Measurements from ENCODE around the gene MYBBP1A.

The MYBBP1A gene

DNA sequence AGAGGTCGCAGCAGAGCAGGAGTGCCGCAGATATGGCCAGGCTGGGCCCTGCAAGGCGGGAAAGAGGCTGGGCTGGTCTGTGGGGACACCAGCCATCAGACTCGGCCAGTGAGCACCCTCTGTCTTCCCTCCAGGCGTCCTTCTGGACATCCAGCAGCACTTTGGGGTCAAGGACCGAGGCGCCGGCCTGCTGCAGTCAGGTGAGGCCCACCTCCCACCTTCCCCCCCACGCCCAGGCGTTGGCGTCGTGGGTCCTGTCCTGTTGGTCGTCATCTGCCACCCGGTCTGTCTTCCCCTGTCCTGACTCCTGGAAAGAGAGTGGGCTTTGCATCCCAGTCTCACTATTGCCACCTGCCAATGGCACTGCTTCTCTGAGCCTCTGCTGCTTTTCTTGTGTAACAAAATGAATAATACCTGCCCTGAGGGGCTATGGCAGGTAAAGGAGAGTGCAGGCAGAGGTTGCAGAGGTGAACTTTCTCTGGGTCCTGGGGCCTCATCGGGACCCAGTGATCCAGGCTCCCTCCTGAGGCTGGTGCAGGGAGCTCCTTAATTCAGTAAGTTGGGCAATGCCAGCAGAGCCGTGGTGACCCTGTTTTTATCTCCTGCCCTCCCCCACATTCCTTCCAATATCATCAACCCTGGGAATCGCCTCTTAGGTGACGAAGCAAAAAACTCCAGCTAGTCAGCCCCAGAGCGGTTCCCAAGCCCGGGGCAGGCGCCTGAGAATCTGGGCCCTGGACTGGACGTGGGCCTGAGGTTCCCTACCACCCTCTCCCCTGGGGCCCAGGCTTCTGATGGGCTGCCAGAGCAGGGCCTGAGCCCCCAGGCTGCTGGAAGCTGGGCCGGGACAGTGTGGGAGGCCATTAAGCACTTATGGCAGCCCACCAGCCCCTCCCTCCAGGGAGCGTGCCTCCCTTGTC is 41.8 kb downstream of the MYBBP1A start:
- H3K27ac ChIP-seq: peak overlapping the region in 5 of 21 experiments; percentile 11 to 66 (median 32)
- H3K4me3 ChIP-seq: no peak overlapping the region

DNA sequence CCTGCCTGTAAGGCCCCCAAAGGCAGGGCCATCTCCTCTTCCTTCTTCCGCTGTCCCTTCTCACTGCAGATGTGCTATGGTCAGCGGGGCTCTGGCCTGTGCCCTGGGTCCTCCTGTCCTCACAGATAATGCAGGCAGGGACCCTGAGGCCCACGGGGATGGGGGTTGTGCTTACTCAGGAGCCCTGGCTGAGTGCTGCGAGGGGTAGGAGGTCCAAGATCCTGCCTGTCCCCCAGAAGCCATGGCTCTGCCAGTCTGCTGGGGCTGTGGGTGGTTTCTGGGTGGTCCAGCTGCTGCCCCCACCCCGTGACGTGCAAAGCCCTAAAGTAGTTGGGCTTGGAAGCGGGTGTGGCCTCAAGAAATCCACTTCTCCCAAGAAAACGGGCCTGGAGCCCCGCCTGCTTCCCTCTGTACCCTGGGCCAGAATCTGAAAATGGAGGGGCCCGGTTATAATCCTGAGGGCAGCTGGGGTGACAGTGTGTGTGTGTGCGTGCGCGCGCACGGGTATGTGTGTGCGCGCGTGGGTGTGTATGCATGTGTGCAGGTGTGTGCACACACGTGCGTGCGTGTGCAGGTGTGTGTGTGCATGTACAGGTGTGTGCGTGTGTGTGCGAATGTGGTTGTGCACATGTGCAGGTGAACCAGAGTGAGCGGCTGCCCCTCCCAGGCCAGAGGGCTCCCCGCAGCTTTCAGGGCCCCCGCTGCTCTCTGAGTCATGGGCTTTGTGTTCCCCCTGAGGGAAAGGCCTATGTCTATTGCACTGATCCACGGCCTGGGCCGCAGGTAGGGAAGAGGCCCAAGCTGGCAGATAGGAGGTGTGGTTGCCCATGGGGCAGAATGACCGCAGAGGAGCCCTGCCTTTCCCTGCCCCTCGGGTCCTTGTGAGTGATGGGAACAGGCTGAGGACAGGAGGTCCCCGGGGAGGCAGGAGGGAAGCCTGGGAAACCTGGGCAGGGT is 42.8 kb downstream of the MYBBP1A start:
- Histone ChIP-seq H3K4me3 (no peak overlapping the region), H3K27ac (peak overlapping the region in 1 of 21 experiments; percentile 22)

DNA sequence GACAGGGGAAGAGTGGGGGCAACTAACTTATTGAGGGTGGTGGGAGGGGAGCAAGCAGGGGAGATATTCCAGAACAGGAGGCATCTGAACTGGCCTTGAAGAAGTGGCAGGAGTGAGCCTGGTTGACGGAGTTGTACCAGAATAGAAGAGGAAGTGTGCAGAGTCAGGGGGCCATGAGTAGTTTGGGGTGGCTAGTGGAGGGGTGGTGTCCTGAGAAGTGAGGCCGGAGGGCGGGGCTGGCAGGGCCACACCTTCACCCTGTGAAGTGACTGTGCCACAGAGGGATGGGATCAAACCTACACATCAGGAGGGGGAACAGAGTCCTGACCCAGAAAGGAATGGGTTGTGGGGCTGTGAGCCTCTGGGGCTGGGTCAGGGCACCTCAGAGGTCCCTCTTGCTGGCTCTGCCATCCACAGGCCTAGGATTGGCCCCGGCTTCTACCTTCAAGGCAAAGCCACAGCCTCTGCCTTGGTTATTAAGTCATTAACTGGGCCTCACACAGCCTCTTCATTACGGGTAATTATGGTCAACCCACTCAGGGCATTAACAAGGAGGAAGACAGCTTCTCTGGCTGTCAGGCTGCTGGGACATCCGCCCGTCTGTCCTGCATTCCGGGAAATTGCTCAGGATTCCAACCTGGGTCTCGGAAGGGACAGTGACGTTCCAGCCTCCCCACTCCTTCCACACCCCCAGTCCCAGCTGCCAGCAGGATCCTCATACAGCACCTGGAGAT is 43.8 kb downstream of the MYBBP1A start:
- peak overlapping the region in 4 of 21 experiments; percentile 7 to 70 (median 24) for H3K27ac ChIP-seq
- no peak overlapping the region for H3K4me3 ChIP-seq

DNA sequence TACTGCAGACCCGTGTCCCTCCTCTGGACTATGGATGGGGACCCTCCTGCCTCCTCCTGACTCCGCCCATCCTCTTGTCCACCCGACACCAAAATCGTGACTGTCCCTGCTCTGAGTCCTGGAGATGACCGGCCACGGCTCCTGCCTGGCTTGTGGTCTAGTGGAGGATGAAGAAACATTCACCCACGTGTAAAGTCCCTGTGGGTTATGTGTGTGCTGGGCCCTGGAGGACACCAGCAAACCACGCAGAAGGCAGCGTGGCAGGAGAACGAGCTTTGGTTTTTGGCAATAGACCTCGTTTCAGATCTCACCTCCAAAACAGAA is 44.6 kb downstream of the MYBBP1A start:
- H3K27ac ChIP-seq: peak overlapping the region in 4 of 21 experiments; percentile 37 to 70 (median 47)
- H3K4me3 ChIP-seq: no peak overlapping the region

DNA sequence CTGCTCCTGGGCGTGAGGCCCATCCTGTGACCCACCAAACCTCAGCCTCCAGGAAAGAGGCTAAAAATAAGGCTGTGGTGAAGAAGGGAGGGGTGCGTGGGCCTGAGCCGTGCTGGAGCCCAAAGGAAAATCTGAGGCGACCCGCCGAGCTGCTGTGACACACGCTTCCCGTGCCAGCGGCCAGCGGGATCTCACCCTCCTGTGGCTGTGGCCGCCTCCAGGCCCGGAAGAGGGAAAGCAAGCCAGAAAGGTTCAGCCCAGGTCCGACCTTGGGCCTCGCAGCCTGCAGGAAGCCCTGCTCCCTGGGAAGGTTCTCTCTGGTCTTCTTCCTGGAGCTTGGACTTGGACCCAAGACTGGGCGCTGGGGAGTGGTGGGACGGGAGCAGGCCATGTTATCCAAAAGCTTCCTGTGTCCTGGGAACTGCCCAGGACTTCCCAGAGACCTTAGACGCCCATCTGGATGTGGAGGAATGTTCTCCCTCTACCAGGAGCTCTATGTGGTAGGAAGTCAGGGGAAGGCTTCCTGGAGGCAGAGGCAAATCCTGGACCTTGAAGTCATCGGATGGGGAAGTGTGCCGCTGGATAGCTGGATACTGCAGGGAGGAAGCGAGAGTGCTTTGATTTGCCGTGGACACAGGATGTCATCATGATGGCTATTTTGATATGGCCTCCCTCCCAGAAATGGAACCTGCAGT is 45.1 kb downstream of the MYBBP1A start:
- H3K4me3 ChIP-seq: no peak overlapping the region
- H3K27ac ChIP-seq: peak overlapping the region in 9 of 21 experiments; percentile 7 to 70 (median 38)

DNA sequence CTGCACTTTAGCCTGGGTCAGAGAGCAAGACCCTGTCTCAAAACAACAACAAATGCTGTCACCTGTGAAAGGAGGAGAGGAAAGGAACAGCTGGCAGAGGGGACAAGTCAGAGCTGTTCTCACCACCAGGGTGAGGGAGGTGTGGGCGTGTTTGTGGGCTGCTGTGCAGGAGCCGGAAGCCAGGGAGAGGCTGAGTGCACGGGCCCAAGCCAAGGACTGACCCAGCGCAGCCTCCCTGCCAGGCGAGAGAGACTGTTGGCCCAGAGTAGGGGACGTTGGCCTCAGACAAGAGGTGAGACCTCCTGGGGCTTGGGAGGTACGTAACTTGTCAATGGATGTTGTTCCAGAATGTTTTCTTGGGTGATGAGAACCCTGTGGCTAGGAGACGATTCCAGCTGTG is 45.8 kb downstream of the MYBBP1A start:
- no peak overlapping the region for H3K4me3 ChIP-seq
- peak overlapping the region in 11 of 21 experiments; percentile 23 to 70 (median 38) for H3K27ac ChIP-seq

DNA sequence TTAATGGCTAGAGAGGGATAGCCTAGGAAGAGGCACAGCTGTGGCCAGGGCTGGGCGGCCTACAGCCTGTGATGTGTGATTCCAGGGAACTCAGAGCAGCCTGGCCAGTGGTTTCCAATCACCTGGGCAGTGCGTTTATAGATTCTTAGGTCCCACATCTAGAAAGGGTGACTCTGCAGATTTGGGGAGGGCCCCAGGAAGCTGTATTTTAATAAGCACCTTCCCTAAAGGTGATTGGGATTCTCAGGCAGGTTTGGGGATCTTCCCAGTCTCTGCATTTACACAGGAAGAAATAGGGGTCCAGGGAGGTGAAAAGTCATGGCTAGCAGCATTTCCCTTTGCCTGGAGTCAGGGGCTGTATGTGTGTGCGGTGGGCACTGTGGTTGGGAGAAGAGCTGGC is 47.0 kb downstream of the MYBBP1A start:
- no peak overlapping the region for H3K4me3 ChIP-seq
- H3K27ac ChIP-seq: peak overlapping the region in 2 of 21 experiments; percentile 43 to 70

DNA sequence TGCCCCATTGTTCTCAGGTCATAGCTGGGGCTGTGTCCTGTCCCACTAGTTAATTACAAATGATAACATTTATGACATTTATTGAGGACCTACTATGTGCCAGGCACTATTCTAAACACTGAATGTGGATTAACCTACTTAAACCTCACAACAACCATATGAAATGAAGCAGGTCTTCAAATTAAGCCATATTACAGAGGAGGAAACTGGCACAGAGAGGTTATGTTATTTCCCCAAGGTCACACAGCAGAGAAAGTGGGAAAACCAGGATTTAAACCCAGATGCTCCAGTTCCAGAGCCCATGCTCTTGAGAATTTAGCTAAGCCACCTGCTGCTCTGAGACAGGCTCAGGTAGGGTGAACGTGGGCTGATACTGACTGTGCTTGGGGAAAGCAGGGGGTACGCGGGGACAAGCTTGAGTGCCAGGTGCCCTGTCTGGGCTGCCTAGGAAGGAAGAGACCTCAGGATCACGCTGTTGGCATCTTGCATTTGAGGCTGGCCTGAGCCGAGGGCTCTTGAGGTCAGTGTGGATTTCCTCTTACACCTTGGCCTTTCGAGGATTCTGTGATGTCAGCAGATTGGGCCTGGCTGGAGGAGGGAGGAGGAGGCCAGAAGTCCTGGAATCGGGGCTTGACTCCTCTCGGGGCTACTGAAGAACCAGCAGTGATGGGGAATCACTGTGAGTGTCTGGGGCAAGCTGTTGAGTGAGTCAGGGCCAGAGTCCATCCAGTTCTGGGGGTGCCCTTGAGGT is 47.6 kb downstream of the MYBBP1A start:
- H3K27ac ChIP-seq: no peak overlapping the region

DNA sequence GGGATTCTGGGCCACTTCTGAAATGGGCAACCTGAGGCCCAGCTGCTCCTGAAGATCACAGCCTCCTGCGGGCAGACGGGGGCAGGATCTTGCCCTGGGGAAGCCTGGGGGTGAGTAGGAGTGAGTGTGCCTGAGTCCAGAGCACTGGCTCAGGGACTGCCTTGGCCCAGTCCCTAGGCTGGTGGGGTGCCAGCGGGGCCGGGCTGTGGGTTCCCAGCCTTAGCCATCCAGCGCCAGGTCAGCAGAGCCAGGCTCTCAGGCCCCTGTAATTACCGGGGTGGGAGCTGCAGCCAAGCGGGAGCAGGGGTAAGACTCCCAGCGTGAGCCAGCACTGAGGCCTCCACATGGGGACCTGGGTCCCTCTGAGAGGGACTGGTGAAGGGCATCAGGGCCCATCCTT is 48.3 kb downstream of the MYBBP1A start:
- Histone ChIP-seq H3K27ac (peak overlapping the region in 1 of 21 experiments; percentile 39), H3K4me3 (no peak overlapping the region)

More for the DNA sequence above, 47.6 kb downstream of the MYBBP1A start:
- no peak overlapping the region for H3K4me3 ChIP-seq

DNA sequence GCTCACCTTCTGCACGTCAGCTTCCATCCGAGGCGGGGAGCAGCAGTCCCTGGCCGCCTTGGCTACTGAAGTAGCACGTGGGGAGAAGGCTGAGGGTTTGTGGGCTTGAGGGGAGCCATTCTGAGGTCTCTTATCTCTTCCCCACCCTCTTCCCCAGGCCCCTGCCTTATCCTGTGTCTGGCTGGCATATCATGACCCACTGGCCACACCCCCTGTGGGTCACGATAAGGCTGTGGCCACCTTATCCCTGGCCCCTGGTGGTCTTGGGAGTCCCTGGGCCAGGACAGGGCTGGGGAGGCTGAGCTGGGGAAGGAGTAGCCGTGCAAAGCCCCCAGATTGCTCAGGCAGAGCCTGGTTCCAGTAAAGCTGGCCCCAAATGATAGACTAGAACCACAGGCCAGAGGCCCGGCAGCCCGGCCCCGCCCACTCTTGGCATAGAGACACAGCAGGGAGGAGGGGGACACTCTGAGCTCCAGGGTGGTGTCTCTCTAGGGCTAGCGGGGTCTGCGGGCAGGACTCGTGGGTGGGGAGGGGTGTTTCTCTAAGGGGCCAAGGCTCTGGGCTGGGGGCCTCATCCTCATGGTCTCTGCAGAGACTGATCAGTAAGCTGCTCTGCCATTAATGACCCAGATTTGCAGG is 48.9 kb downstream of the MYBBP1A start:
- Histone ChIP-seq H3K27ac (peak overlapping the region in 3 of 21 experiments; percentile 7 to 39 (median 10)), H3K4me3 (no peak overlapping the region)

DNA sequence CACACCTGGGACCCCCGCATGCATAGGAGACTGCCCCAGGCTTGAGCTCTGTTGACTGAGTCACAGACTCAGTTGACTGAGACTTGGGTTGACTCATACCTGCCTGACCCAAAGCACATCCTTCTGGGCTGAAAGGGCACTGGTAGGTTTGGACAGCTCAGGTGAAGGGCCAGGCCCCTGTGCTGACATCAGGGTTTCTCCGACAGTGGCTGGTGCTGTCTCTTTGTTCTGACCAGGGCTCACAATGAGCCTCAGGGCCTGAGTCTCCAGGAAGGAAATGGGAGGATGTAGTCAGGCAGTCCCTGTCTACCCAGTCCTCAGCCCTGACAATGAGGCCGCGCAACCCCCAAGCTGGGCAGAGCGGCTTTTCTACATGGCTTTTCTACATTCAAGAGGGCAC is 50.0 kb downstream of the MYBBP1A start:
- peak overlapping the region in 5 of 21 experiments; percentile 7 to 42 (median 24) for H3K27ac ChIP-seq
- H3K4me3 ChIP-seq: no peak overlapping the region

DNA sequence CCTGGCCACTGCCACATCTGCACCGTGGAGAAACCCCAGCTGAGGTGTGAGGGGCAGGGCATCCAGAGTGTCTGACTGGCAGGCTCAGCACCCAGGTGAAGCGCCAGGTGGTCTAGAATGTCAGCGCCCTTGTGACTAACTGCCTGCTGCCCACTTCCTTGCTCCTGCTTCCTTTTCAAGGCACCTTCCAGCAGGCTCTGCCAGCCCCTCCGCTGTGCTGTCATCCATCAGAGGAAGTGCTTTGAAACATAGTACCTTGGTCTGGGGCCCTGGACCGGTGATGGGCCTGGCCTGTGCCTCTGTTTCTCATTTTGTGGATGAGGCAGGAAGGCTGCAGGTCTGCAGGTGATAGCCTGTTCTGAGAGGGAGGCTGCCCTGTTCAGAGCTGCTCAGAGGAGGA is 51.0 kb downstream of the MYBBP1A start:
- H3K27ac ChIP-seq: no peak overlapping the region
- no peak overlapping the region for H3K4me3 ChIP-seq

DNA sequence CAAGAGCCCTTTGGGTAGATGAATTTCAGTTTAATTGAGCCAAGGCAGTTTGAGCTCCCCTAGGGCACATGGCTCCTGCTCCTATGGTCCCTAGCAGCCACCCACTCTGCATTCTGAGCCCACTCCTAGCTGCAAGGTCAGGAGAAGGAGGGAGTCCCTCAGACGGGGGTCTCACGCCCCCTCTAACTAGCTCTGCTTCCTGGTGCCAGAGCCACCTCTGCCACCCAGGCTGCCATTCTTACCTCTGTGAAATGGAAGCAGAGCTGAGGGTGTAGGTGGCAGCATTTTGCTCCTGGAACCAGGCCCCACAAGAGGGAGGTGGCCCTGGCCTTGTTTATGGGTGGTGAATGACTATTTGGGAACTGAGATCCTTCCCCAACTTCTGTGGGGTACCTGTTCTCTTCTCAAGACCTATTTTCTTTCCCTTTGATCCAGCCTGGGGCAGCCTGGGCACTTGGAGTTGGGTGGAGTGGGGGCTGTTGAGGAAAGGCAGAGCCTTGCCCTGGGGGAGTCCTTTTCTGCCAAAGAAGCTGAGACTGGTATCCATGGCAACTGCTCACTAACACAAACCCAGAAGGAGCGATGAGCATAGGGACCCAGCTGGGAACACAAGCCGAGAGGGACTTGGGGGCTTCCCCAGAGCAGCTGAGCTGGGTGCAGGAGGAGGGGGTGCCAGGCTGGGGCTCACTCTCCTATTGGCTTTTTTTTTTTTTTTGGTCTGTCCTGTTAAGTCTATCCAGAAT is 51.7 kb downstream of the MYBBP1A start:
- H3K27ac ChIP-seq: peak overlapping the region in 4 of 21 experiments; percentile 6 to 50 (median 27)
- no peak overlapping the region for H3K4me3 ChIP-seq

DNA sequence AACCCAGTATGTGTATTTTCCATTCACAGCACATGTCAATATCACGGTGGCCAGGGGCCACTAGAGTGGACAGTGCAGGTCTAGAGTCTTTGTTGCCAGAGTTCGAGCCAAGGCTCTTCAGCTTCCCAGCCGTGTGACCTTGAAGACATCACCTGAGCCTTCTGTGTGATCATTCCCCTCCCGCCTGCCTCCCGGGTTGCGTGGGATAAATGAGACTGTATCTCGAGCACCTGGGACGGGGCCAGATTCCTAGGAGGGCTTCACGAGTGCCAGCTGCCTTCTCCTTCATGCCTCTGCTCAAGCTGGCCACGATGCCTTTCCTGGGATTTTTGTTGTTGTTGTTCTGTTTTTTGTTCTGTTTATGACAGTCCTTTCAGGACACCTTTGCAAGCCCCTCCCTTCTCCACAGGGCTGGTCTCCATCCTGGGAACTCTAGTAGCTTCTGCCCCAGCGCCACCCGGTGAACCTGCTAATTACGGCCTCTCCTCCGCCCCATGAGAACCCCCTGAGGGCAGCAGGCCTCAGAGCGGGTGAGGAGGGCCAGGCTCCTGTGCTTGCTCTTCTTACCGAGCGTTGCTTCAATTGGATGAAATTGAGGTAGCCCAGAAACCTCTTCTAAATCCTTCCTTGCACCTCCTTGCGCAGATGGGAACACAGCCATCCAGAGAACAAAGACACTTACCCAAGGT is 52.6 kb downstream of the MYBBP1A start:
- Histone ChIP-seq H3K27ac (no peak overlapping the region), H3K4me3 (no peak overlapping the region)

DNA sequence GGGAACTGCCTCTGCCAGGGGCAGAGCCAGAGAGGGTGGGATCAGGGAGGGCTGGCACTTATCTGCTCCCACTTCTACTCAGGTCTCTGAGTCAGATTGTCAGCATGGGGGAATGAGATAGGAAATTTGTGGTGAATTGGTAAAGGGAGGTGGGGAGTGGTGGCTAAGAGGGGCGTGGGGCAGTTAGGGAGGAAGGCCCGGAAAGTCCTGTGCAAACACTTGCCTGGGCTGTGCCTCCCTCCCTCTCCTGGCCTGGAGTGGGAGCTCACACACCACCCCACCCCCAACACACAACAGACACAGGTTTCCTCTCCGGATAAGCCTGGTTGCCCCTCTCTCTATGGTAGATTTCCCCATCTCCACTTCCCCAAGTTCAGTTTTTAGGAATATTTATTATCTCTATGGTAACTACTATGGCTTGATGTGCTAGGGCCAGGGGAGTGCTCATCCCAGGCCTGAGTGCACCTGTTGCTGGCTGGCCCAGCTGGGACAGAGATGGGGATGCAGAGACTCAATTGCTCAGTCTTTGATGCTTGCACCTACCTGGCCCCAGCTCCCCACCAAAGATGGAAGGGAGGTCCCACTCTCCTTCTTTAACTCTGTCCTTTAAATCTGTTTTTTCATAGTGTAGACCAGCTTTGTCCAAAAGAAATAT is 53.8 kb downstream of the MYBBP1A start:
- peak overlapping the region in 2 of 7 experiments; percentile 31 to 40 for H3K4me3 ChIP-seq
- peak overlapping the region in 2 of 21 experiments; percentile 24 to 59 for H3K27ac ChIP-seq

DNA sequence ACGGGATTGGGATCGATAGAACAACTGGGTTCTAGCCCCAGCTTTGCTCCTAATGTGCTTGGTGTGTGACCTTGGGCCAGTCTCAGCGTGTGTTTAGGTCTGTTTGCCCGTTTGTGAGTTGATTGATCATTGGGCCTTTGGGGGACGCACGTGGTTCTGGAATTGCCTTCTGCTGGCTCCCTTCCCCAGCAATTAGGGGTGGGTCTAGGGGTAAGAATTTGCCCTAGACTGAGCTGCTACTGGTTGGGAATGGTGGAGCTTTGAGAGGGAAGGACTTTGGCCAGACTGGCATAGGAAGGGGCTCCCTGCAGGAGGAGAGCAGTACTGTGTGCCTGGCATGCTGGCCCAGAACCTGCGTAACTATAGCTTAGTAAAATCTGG is 55.0 kb downstream of the MYBBP1A start:
- peak overlapping the region in 14 of 21 experiments; percentile 3 to 70 (median 42) for H3K27ac ChIP-seq
- H3K4me3 ChIP-seq: peak overlapping the region; percentile 29 to 42 (median 38)
